HCT116 (cell line): ENCODE results near the gene ITPR1. TPM values are rescaled to one million over a fixed set of nuclear protein-coding genes. Genes with fewer than 3 reads are reported as not detected.

Experiments
- ATAC-seq: fragments of 200-7000 bp; cut with Tn5 transposase; 2 replicates; pipeline ENCODE4 v1.9.1; 2020; ENCODE audit warnings: mild to moderate bottlenecking, moderate library complexity
- BruUV-seq: library from RNA; stranded (reverse); fragments of 400-500 nt; replicated peaks from 2 replicates; lab custom pipeline; 2021; lab: Mats Ljungman, UMichigan
- CTCF ChIA-PET: fragments of 300-600 bp; sonication (Branson Sonifier 250); formaldehyde crosslinking; loops from one replicate; lab custom pipeline; 2021; ENCODE audit warnings: antibody characterized with exemption; lab: Charles Lee
- POLR2A ChIA-PET: fragments of 300-600, 350-600 bp; sonication (Branson Sonifier 250); formaldehyde crosslinking; loops from one replicate; lab custom pipeline; 2021; ENCODE audit warnings: antibody characterized with exemption; lab: Charles Lee
- RAD21 ChIA-PET, 2 experiments: fragments of 300-600 bp; sonication (Branson Sonifier 250); formaldehyde crosslinking; loops; one replicate each; lab custom pipeline; 2023; ENCODE audit warnings: low total read pairs in 2 of 2; ENCODE audit not compliant: uncharacterized antibody in 2 of 2, unreplicated experiment in 2 of 2, low non-redundant PET in 1 of 2; lab: Charles Lee
- DNase-seq: peaks from one replicate; pipeline ENCODE4 v3.0.0-alpha.2; 2010; ENCODE audit warnings: low read depth, low spot score
- H2AFZ ChIP-seq: fragments of 200-600 bp; shearing (Covaris generic), sonication (generic); 2 replicates; pipeline ENCODE4 v1.6.1; 2017; ENCODE audit warnings: low read depth, mixed run types, mixed read lengths, antibody characterized with exemption, low read length; ENCODE audit not compliant: poor library complexity, severe bottlenecking
- H3K27ac ChIP-seq: 2 replicates; pipeline ENCODE4 v1.5.1; 2012; ENCODE audit warnings: low read depth, low read length
- H3K27me3 ChIP-seq: fragments of 200-600 bp; sonication (generic); 2 replicates; pipeline ENCODE4 v1.6.1; 2016; ENCODE audit warnings: mixed run types, low read length, mixed read lengths; ENCODE audit not compliant: insufficient read depth
- H3K36me3 ChIP-seq, 2 experiments: fragments of 200-500 bp in 1 of 2; fragments of 200-600 bp in 1 of 2; sonication (Bioruptor generic) in 1 of 2; sonication (generic) in 1 of 2; 2 replicates each; pipeline versions ENCODE4 v1.5.1 to v1.6.1; 2014 to 2016; ENCODE audit warnings: low read length in 2 of 2, inconsistent platforms in 1 of 2, mixed read lengths in 1 of 2, mixed run types in 1 of 2; ENCODE audit not compliant: insufficient read depth in 2 of 2, control insufficient read depth in 1 of 2
- H3K4me1 ChIP-seq, 2 experiments: fragments of 200-600 bp in 1 of 2; sonication (generic) in 1 of 2; 2 replicates each; pipeline versions ENCODE4 v1.5.1 to v1.6.1; 2012 to 2017; ENCODE audit warnings: low read length in 2 of 2, inconsistent platforms in 1 of 2, mild to moderate bottlenecking in 1 of 2, mixed read lengths in 1 of 2, mixed run types in 1 of 2, moderate library complexity in 1 of 2; ENCODE audit not compliant: insufficient read depth in 2 of 2, control insufficient read depth in 1 of 2
- H3K4me2 ChIP-seq: fragments of 200-600 bp; sonication (generic); 2 replicates; pipeline ENCODE4 v1.6.1; 2017; ENCODE audit warnings: mixed run types, low read length, mixed read lengths
- H3K4me3 ChIP-seq, 2 experiments: fragments of 200-600 bp in 1 of 2; sonication (generic) in 1 of 2; replicated peaks in 1 of 2; 2 replicates each; pipeline ENCODE4 v1.5.1; 2011 to 2016; ENCODE audit warnings: low read length in 2 of 2, control low read depth in 1 of 2, low read depth in 1 of 2, mild to moderate bottlenecking in 1 of 2, mixed read lengths in 1 of 2, mixed run types in 1 of 2
- H3K79me2 ChIP-seq: fragments of 200-600 bp; sonication (generic); 2 replicates; pipeline ENCODE4 v1.6.1; 2017; ENCODE audit warnings: mild to moderate bottlenecking, mixed run types, low read length, moderate library complexity, mixed read lengths; ENCODE audit not compliant: insufficient read depth
- H3K9ac ChIP-seq: fragments of 200-600 bp; sonication (generic); 2 replicates; pipeline ENCODE4 v1.6.1; 2016; ENCODE audit warnings: low read length, mixed read lengths
- H3K9me2 ChIP-seq: fragments of 200-600 bp; sonication (generic), shearing (Covaris generic); 2 replicates; pipeline ENCODE4 v1.6.1; 2017; ENCODE audit warnings: mixed run types, mild to moderate bottlenecking, moderate library complexity; ENCODE audit not compliant: insufficient read depth
- H3K9me3 ChIP-seq, 2 experiments: fragments of 200-500 bp in 1 of 2; fragments of 200-600 bp in 1 of 2; sonication (Bioruptor generic) in 1 of 2; sonication (generic) in 1 of 2; 2 replicates each; pipeline ENCODE4 v1.6.1; 2014 to 2017; ENCODE audit warnings: low read length in 2 of 2, mixed read lengths in 2 of 2, inconsistent platforms in 1 of 2, low read depth in 1 of 2, mild to moderate bottlenecking in 1 of 2, mixed run types in 1 of 2, moderate library complexity in 1 of 2; ENCODE audit not compliant: control insufficient read depth in 1 of 2, insufficient read depth in 1 of 2
- H4K20me1 ChIP-seq: fragments of 200-600 bp; sonication (generic), shearing (Covaris generic); 2 replicates; pipeline ENCODE4 v1.6.1; 2017; ENCODE audit warnings: mixed run types, mild to moderate bottlenecking, moderate library complexity; ENCODE audit not compliant: insufficient read depth
- CBX3 ChIP-seq: IDR thresholded peaks from 2 replicates; pipeline ENCODE4 v1.6.1; 2012; ENCODE audit warnings: low read depth
- CEBPB ChIP-seq: IDR thresholded peaks from 2 replicates; pipeline ENCODE4 v1.6.1; 2012; ENCODE audit warnings: low read depth
- EGR1 ChIP-seq: IDR thresholded peaks from 2 replicates; pipeline ENCODE4 v1.6.1; 2012; ENCODE audit warnings: low read depth
- FOSL1 ChIP-seq: IDR thresholded peaks from 2 replicates; pipeline ENCODE4 v1.6.1; 2012; ENCODE audit warnings: low read depth
- SIN3A ChIP-seq: IDR thresholded peaks from 2 replicates; pipeline ENCODE4 v1.6.1; 2012; ENCODE audit warnings: low read depth
- TCF7L2 ChIP-seq: IDR thresholded peaks from 2 replicates; pipeline ENCODE4 v1.7.0; 2011; ENCODE audit warnings: borderline replicate concordance, inconsistent platforms; ENCODE audit not compliant: insufficient read depth, insufficient read length; ENCODE audit errors: extremely low read depth
- ZBTB33 ChIP-seq: IDR thresholded peaks from 2 replicates; pipeline ENCODE4 v1.6.1; 2011; ENCODE audit warnings: mild to moderate bottlenecking, low read length, moderate library complexity; ENCODE audit not compliant: insufficient replicate concordance; ENCODE audit errors: extremely low read depth
- ZNF274 ChIP-seq: fragments of 200-500 bp; sonication (Bioruptor generic); IDR thresholded peaks from 2 replicates; pipeline ENCODE4 v1.6.1; 2014; ENCODE audit warnings: mild to moderate bottlenecking, low read depth, low read length, inconsistent platforms
- intact Hi-C: fragments of 100-400 bp; cut with micrococcal nuclease; formaldehyde crosslinking; loops from 2 replicates; pipeline ENCODE4 v1.10.0; 2022
- total RNA-seq: library from RNA; stranded (reverse); gene quantifications from one replicate; pipeline ENCODE4 v1.2.1, GENCODE V29; 2021; ENCODE audit not compliant: unreplicated experiment
- TF ChIP-seq, protein P1 (sequence below): IDR thresholded peaks from 2 replicates; pipeline ENCODE4 v1.6.1; 2012; ENCODE audit warnings: low read depth
- TF ChIP-seq, protein P2 (sequence below): IDR thresholded peaks from 2 replicates; pipeline ENCODE4 v1.6.1; 2012

Gene ITPR1
- total RNA-seq, 1 experiment from 2014 or later, result 9.2 TPM

DNA sequence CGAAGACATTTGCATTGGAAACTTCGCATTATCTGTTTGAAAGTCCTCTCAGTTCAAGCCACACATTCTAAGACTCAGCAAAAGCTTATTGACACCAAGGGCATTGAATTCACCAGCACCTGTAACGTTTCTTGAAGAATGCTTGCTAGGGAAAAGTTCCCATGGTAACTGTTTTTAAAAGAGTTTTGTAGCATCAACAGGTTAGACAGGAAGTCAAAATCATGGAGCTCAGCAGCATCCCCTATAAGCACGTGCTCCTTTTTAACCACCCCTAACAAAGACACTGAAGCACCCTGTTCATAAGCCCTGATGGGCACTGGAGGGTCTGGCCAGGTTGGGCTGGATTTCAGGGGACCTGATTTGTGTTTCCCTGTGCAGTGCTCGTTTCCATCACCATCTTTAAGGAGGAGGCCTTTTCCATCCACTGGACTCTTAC, 256.4 kb downstream of the ITPR1 start:
- POLR2A ChIA-PET, result no interaction called here

More for the DNA sequence above, 256.4 kb downstream of the ITPR1 start:
- Histone ChIP-seq H3K9ac (no peak overlapping the region), H3K9me3 (no peaks in the 10 kb centered on the region), H3K4me3 (no peak overlapping the region), H4K20me1 (no peaks in the 10 kb centered on the region), H3K4me1 (no peaks in the 10 kb centered on the region), H3K9me2 (no peaks in the 10 kb centered on the region), H2AFZ (no peak overlapping the region), H3K79me2 (no peaks in the 10 kb centered on the region)
- CTCF ChIA-PET, result no interaction called here
- intact Hi-C loops, result no loop called here
- TF ChIP-seq FOSL1 (no peak), ZNF274 (no peak), TCF7L2 (no peak), CEBPB (no peak), CBX3 (no peak), ZBTB33 (no peak), SIN3A (no peak), EGR1 (no peak)
- TF ChIP-seq, protein P1, sequence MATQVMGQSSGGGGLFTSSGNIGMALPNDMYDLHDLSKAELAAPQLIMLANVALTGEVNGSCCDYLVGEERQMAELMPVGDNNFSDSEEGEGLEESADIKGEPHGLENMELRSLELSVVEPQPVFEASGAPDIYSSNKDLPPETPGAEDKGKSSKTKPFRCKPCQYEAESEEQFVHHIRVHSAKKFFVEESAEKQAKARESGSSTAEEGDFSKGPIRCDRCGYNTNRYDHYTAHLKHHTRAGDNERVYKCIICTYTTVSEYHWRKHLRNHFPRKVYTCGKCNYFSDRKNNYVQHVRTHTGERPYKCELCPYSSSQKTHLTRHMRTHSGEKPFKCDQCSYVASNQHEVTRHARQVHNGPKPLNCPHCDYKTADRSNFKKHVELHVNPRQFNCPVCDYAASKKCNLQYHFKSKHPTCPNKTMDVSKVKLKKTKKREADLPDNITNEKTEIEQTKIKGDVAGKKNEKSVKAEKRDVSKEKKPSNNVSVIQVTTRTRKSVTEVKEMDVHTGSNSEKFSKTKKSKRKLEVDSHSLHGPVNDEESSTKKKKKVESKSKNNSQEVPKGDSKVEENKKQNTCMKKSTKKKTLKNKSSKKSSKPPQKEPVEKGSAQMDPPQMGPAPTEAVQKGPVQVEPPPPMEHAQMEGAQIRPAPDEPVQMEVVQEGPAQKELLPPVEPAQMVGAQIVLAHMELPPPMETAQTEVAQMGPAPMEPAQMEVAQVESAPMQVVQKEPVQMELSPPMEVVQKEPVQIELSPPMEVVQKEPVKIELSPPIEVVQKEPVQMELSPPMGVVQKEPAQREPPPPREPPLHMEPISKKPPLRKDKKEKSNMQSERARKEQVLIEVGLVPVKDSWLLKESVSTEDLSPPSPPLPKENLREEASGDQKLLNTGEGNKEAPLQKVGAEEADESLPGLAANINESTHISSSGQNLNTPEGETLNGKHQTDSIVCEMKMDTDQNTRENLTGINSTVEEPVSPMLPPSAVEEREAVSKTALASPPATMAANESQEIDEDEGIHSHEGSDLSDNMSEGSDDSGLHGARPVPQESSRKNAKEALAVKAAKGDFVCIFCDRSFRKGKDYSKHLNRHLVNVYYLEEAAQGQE, result no peak
- TF ChIP-seq, protein P2, sequence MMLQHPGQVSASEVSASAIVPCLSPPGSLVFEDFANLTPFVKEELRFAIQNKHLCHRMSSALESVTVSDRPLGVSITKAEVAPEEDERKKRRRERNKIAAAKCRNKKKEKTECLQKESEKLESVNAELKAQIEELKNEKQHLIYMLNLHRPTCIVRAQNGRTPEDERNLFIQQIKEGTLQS, result no peak
- TF ChIP-seq, all 23 proteins: peak for 0
- Histone ChIP-seq H3K27ac (no peak overlapping the region), H3K27me3 (no peaks in the 10 kb centered on the region; the same call in 1 of the 2 replicates), H3K36me3 (no peaks in the 10 kb centered on the region), H3K4me2 (no peak overlapping the region)
- RAD21 ChIA-PET, result no interaction called here
- no TSS peak for BruUV-seq
- DNase-seq (no peak), ATAC-seq (no peak)
